ENCODE measurements around the gene CHRM5.

GRCh38 chr15:34006381-34006780, 38.1 kb downstream of the CHRM5 start:
- TF ChIP-seq CTCF (optimal IDR thresholded peaks at IDR 0.05 in 1 of 3, IDR thresholded peaks at IDR 0.05 in 1 of 3, conservative IDR thresholded peaks at IDR 0.05 in 1 of 3; ENCODE audit: extremely low read depth in 1 of 3, insufficient read depth in 2 of 3, low read length in 3 of 3) (no peak), EZH2 (IDR thresholded peaks at IDR 0.05; ENCODE audit: low read length) (no peak)
